Activated CD8-positive, alpha-beta T cell treated with anti-CD3 and anti-CD28 coated beads for 36 hours (primary cell): ENCODE results near the gene ARL6IP4. TPM values are rescaled to one million over a fixed set of nuclear protein-coding genes. Genes with fewer than 3 reads are reported as not detected.

Experiments
- ATAC-seq: fragments of 200-7000 bp; cut with Tn5 transposase; one replicate; pipeline ENCODE4 v1.10.0; 2021; ENCODE audit warnings: mild to moderate bottlenecking, moderate library complexity
- CTCF ChIA-PET: fragments of 350-600 bp; sonication (Branson Sonifier 250); formaldehyde crosslinking; loops from one replicate; lab custom pipeline; 2021; ENCODE audit warnings: antibody characterized with exemption; lab: Charles Lee
- POLR2A ChIA-PET: fragments of 350-600 bp; sonication (Branson Sonifier 250); formaldehyde crosslinking; loops from one replicate; lab custom pipeline; 2021; ENCODE audit warnings: antibody characterized with exemption; lab: Charles Lee
- DNase-seq: peaks from one replicate; pipeline ENCODE4 v3.0.0-alpha.2; 2020
- H3K27ac Mint-ChIP-seq: one replicate; pipeline ENCODE4 v1.8.0; 2021; ENCODE audit warnings: mild to moderate bottlenecking, mixed read lengths
- H3K27me3 Mint-ChIP-seq: one replicate; pipeline ENCODE4 v1.8.0; 2021; ENCODE audit warnings: mixed read lengths
- H3K36me3 Mint-ChIP-seq: one replicate; pipeline ENCODE4 v1.8.0; 2021; ENCODE audit warnings: low read depth, mixed read lengths
- H3K4me1 Mint-ChIP-seq: one replicate; pipeline ENCODE4 v1.8.0; 2021; ENCODE audit warnings: low read depth, mixed read lengths
- H3K4me3 Mint-ChIP-seq: one replicate; pipeline ENCODE4 v1.8.0; 2021; ENCODE audit warnings: mild to moderate bottlenecking, moderate library complexity, mixed read lengths
- H3K9me3 Mint-ChIP-seq: one replicate; pipeline ENCODE4 v1.8.0; 2021; ENCODE audit warnings: mixed read lengths
- CTCF ChIP-seq: fragments of 200-600 bp; IDR thresholded peaks from one replicate; pipeline ENCODE4 v1.8.0; 2022; ENCODE audit warnings: antibody characterized with exemption, mild to moderate bottlenecking
- intact Hi-C: fragments of 100-400 bp; cut with micrococcal nuclease; formaldehyde crosslinking; loops from one replicate; pipeline ENCODE4 v1.10.0; 2022
- total RNA-seq, 2 experiments: library from RNA; stranded (reverse); gene quantifications; one replicate each; pipeline ENCODE4 v1.2.3, GENCODE V29; 2021

ARL6IP4 gene
- total RNA-seq, 2 experiments from 2014 or later = 174 to 180 TPM

GRCh38 chr12:122949816-122950675 is 30.4 kb upstream of the ARL6IP4 start:
- ATAC-seq = no peak
- DNase-seq = no peak
- Mint-ChIP-seq H3K36me3 (no peaks in the 10 kb centered on the region), H3K4me3 (no peak overlapping the region), H3K27me3 (peaks cover 2% of the 10 kb centered on the region), H3K4me1 (peaks cover 27% of the 10 kb centered on the region), H3K9me3 (no peaks in the 10 kb centered on the region), H3K27ac (no peak overlapping the region)
- intact Hi-C loops = loop anchor here (2.0 to 5.0 kb wide), 2 partner anchors 89 to 158 kb away; no protein-coding TSS in a partner anchor
- TF ChIP-seq CTCF = no peak
- ChIA-PET POLR2A (interaction anchor here (0.8 kb wide), 1 partner anchor 55 kb away, joined by 3 read pairs; no protein-coding TSS in a partner anchor), CTCF (interaction anchor here (0.8 to 7.8 kb wide), 7 partner anchors 59 to 156 kb away, joined by 3 to 87 read pairs (median 3); no protein-coding TSS in a partner anchor)

- DNase-seq (peak; percentile 32), ATAC-seq (no peak)
- no peak for TF ChIP-seq CTCF
- Mint-ChIP-seq H3K27me3 (peaks cover 2% of the 10 kb centered on the region), H3K9me3 (no peaks in the 10 kb centered on the region), H3K27ac (no peak overlapping the region), H3K36me3 (no peaks in the 10 kb centered on the region), H3K4me1 (peaks cover 22% of the 10 kb centered on the region), H3K4me3 (no peak overlapping the region)
- intact Hi-C loops = loop anchor here (2.0 to 5.0 kb wide), 2 partner anchors 91 to 159 kb away; no protein-coding TSS in a partner anchor
- ChIA-PET POLR2A (no interaction called here), CTCF (interaction anchor here (0.9 to 7.8 kb wide), 12 partner anchors 11 to 287 kb away, joined by 3 to 87 read pairs (median 8); partner anchors contain the start of gene ABCB9)
Observed at GRCh38 chr12:122951406-122951805, 29.1 kb upstream of the ARL6IP4 start.

- intact Hi-C loops = loop anchor here (2.0 to 5.0 kb wide), 2 partner anchors 91 to 160 kb away; no protein-coding TSS in a partner anchor
- ATAC-seq (peak; percentile 99), DNase-seq (peak; percentile 85)
- peak; percentile 96 for TF ChIP-seq CTCF
- Mint-ChIP-seq H3K9me3 (no peaks in the 10 kb centered on the region), H3K27ac (no peak overlapping the region), H3K4me3 (no peak overlapping the region), H3K36me3 (no peaks in the 10 kb centered on the region), H3K27me3 (peaks cover 2% of the 10 kb centered on the region), H3K4me1 (peaks cover 13% of the 10 kb centered on the region)
- ChIA-PET POLR2A (interaction anchor here (0.6 to 1.2 kb wide), 4 partner anchors 9 to 88 kb away, joined by 3 read pairs; no protein-coding TSS in a partner anchor), CTCF (interaction anchor here (0.6 to 7.8 kb wide), 25 partner anchors 11 to 179 kb away, joined by 3 to 87 read pairs (median 4); partner anchors contain the start of gene ABCB9)
Observed at GRCh38 chr12:122951979-122952892, 28.2 kb upstream of the ARL6IP4 start.

GRCh38 chr12:122955156-122955555 is 25.3 kb upstream of the ARL6IP4 start:
- POLR2A ChIA-PET = interaction anchor here (0.9 to 1.0 kb wide), 2 partner anchors 10 to 97 kb away, joined by 3 read pairs; no protein-coding TSS in a partner anchor
- intact Hi-C loops = no loop called here

More at GRCh38 chr12:122955156-122955555, 25.3 kb upstream of the ARL6IP4 start:
- ATAC-seq (no peak), DNase-seq (no peak)
- Mint-ChIP-seq H3K27ac (no peak overlapping the region), H3K27me3 (no peaks in the 10 kb centered on the region), H3K36me3 (no peaks in the 10 kb centered on the region), H3K4me1 (peaks cover 7% of the 10 kb centered on the region), H3K4me3 (no peak overlapping the region), H3K9me3 (no peaks in the 10 kb centered on the region)
- no peak for TF ChIP-seq CTCF
- CTCF ChIA-PET = interaction anchor here (0.6 to 4.7 kb wide), 5 partner anchors 75 to 400 kb away, joined by 4 to 30 read pairs (median 16); no protein-coding TSS in a partner anchor
